HG03039 (cell line): ENCODE measurements around the gene LRRTM4.
"Not testable (repeated sequence)": the region's sequence is repeated elsewhere in the genome, so short reads cannot be mapped to it uniquely, and the experiment has no call there.

Source experiments
- ATAC-seq: cut with Tn5 transposase; IDR thresholded peaks from one replicate; pipeline ENCODE4 v1.9.1; 2021; ENCODE audit warnings: mild to moderate bottlenecking, moderate library complexity; ENCODE audit not compliant: unreplicated experiment

The LRRTM4 gene

GRCh38 chr2:77179297-77179696 lies 342.9 kb downstream of the LRRTM4 start:
- no peak for ATAC-seq

- ATAC-seq, result not testable (repeated sequence)
Observed at GRCh38 chr2:77175266-77175780, 346.9 kb downstream of the LRRTM4 start.

- ATAC-seq, result no peak
Observed at GRCh38 chr2:77169426-77169825, 352.8 kb downstream of the LRRTM4 start.

GRCh38 chr2:77164021-77164420 lies 358.2 kb downstream of the LRRTM4 start:
- ATAC-seq, result not testable (repeated sequence)

GRCh38 chr2:77161009-77161408 lies 361.2 kb downstream of the LRRTM4 start:
- ATAC-seq, result no peak

GRCh38 chr2:77156599-77156998 lies 365.6 kb downstream of the LRRTM4 start:
- no peak for ATAC-seq

- ATAC-seq, result no peak
Observed at GRCh38 chr2:77155511-77155910, 366.7 kb downstream of the LRRTM4 start.

- ATAC-seq, result no peak
Observed at GRCh38 chr2:77149565-77149964, 372.6 kb downstream of the LRRTM4 start.

GRCh38 chr2:77147153-77147552 lies 375.0 kb downstream of the LRRTM4 start:
- no peak for ATAC-seq

GRCh38 chr2:77144772-77145171 lies 377.4 kb downstream of the LRRTM4 start:
- no peak for ATAC-seq

- ATAC-seq, result no peak
Observed at GRCh38 chr2:77142141-77142540, 380.0 kb downstream of the LRRTM4 start.

GRCh38 chr2:77128479-77128878 lies 393.7 kb downstream of the LRRTM4 start:
- not testable (repeated sequence) for ATAC-seq

GRCh38 chr2:77127345-77127744 lies 394.8 kb downstream of the LRRTM4 start:
- ATAC-seq, result no peak

- ATAC-seq, result no peak
Observed at GRCh38 chr2:77121518-77121917, 400.7 kb downstream of the LRRTM4 start.

- ATAC-seq, result no peak
Observed at GRCh38 chr2:77119333-77119732, 402.8 kb downstream of the LRRTM4 start.

GRCh38 chr2:77108915-77109314 lies 413.3 kb downstream of the LRRTM4 start:
- ATAC-seq, result no peak

GRCh38 chr2:77105008-77105407 lies 417.2 kb downstream of the LRRTM4 start:
- no peak for ATAC-seq

- no peak for ATAC-seq
Observed at GRCh38 chr2:77104554-77104953, 417.6 kb downstream of the LRRTM4 start.

GRCh38 chr2:77102927-77103326 lies 419.2 kb downstream of the LRRTM4 start:
- ATAC-seq, result no peak

GRCh38 chr2:77101796-77102452 lies 420.3 kb downstream of the LRRTM4 start:
- no peak for ATAC-seq

- no peak for ATAC-seq
Observed at GRCh38 chr2:77099961-77100360, 422.2 kb downstream of the LRRTM4 start.

- not testable (repeated sequence) for ATAC-seq
Observed at GRCh38 chr2:77095525-77095924, 426.7 kb downstream of the LRRTM4 start.

- ATAC-seq, result no peak
Observed at GRCh38 chr2:77095096-77095495, 427.1 kb downstream of the LRRTM4 start.
